Body of pancreas (tissue), 4 donors: ENCODE results near the gene MAGI3. TPM values are rescaled to one million over a fixed set of nuclear protein-coding genes. Genes with fewer than 3 reads are reported as not detected.
"Not testable (repeated sequence)": the region's sequence is repeated elsewhere in the genome, so short reads cannot be mapped to it uniquely, and the experiment has no call there.

Source experiments
- ATAC-seq: fragments of 150-250 bp; one replicate; pipeline ENCODE4 v1.9.1; 2016
- DNase-seq, 4 donors: peaks; one replicate each; pipeline ENCODE4 v3.0.0-alpha.2; 2019
- H3K27ac ChIP-seq, 4 donors: fragments of 200-600 bp; sonication (generic); 1 replicate in 3 of 4; 2 replicates in 1 of 4; pipeline versions ENCODE4 v1.5.1 to v1.6.1; 2016 to 2019; ENCODE audit warnings: mild to moderate bottlenecking in 1 of 4, mixed read lengths in 1 of 4, moderate library complexity in 1 of 4
- H3K27me3 ChIP-seq, 2 donors: fragments of 200-600 bp; sonication (generic); one replicate each; pipeline ENCODE4 v1.6.0; 2016; ENCODE audit warnings: mild to moderate bottlenecking in 1 of 2
- H3K36me3 ChIP-seq, 2 donors: fragments of 200-600 bp; sonication (generic); replicated peaks in 1 of 2; 2 replicates each; pipeline ENCODE4 v1.5.1; 2016; ENCODE audit warnings: low read depth in 2 of 2; ENCODE audit not compliant: insufficient read depth in 1 of 2
- H3K4me1 ChIP-seq: fragments of 200-600 bp; sonication (generic); one replicate; pipeline ENCODE4 v1.6.0; 2016
- H3K4me3 ChIP-seq, 2 donors: fragments of 200-600 bp; sonication (generic); 1 replicate in 1 of 2; 2 replicates in 1 of 2; pipeline ENCODE4 v1.5.1; 2016 to 2019
- H3K9me3 ChIP-seq, 3 donors: fragments of 200-600 bp; sonication (generic); 1 replicate in 2 of 3; 2 replicates in 1 of 3; pipeline ENCODE4 v1.5.1; 2016
- CTCF ChIP-seq, 7 experiments: fragments of 450-650 bp in 4 of 7; fragments of 200-600 bp in 3 of 7; sonication (generic) in 3 of 7; IDR thresholded peaks; one replicate each; pipeline ENCODE4 v1.5.1; 2016 to 2019; ENCODE audit warnings: antibody characterized with exemption in 7 of 7
- POLR2A ChIP-seq, 3 donors: fragments of 450-650 bp; IDR thresholded peaks; one replicate each; pipeline ENCODE4 v1.6.1; 2016; ENCODE audit warnings: antibody characterized with exemption in 3 of 3, mild to moderate bottlenecking in 2 of 3
- WGBS, 2 donors: methylation state at CpG; one replicate each; pipeline ENCODE4 v1.1.5; 2017; 5-methylcytosine and 5-hydroxymethylcytosine counted together
- intact Hi-C: fragments of 100-400 bp; cut with DNase I; formaldehyde crosslinking; loops from one replicate; pipeline ENCODE4 v1.15.1; 2023
- total RNA-seq, 2 donors: library from RNA; depleted of rRNA; stranded (reverse); fragments of >200 nt; gene quantifications; one replicate each; pipeline ENCODE4 v1.1.0, GENCODE V29; 2016

Gene MAGI3
- total RNA-seq, 2 donors from 2014 or later, result 38.4 to 75.8 TPM

DNA sequence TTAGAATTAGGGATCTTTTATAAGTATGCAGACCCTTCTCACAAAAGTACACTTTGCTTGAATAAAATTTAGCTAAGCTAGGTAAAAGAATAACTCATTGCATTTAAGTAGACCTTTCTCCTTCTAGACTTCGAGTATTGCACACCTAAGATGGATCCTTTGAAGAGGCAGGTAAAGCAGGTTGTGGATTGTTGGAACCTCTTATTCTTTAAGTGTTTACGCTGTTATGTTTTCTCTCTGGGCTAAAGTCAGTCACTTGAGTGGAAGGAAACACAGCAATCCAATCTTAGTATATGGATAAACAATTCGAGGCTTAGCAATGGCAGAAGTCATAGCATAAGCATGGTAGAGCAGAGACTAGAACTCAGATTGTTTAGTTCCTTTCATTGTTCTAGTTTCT lies 11.4 kb downstream of the MAGI3 start:
- ATAC-seq, result no peak
- H3K4me3 ChIP-seq, result no peak overlapping the region
- DNase-seq, result no peak
- no peak overlapping the region for H3K27ac ChIP-seq
- no peaks in the 10 kb centered on the region for H3K9me3 ChIP-seq
- intact Hi-C loops, result no loop called here
- 71 to 76% methylated on average over 3 of the region's 3 CpGs for WGBS, 2 donors
- TF ChIP-seq CTCF (IDR thresholded peaks at IDR 0.05) (no peak), POLR2A (IDR thresholded peaks at IDR 0.05) (no peak)
- peaks cover 73% of the 10 kb centered on the region for H3K4me1 ChIP-seq
- H3K36me3 ChIP-seq, result no peaks in the 10 kb centered on the region
- no peaks in the 10 kb centered on the region for H3K27me3 ChIP-seq

GRCh38 chr1:113403065-113403464 lies 12.8 kb downstream of the MAGI3 start:
- no peak for TF ChIP-seq POLR2A (IDR thresholded peaks at IDR 0.05)
- intact Hi-C loops, result no loop called here
- Histone ChIP-seq H3K27me3 (no peaks in the 10 kb centered on the region), H3K36me3 (no peaks in the 10 kb centered on the region), H3K4me3 (no peak overlapping the region), H3K27ac (no peak overlapping the region), H3K9me3 (no peaks in the 10 kb centered on the region), H3K4me1 (peaks cover 75% of the 10 kb centered on the region)
- WGBS, 2 donors, result 0 to 25% methylated on average over 1 of the region's 1 CpG
- DNase-seq, result no peak
- ATAC-seq, result no peak

DNA sequence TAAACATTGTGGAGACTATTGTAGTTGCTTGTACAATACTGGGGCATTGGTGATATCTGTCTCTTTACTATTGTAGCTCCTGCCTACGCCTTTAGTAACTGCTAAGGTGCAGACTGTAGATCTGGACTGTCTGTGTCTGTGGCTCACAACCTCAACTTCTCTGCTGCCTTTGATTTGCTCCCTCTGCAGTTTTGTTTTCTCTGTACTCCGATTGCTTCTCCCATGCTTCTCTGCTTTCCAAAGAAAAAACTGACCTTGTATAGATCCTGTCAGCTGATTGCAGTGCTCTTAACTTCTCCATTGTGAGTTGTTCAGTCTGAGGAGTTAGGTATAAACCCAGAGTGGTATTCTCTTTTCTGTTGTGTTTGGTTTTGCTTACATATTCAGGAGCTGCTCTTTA lies 15.3 kb downstream of the MAGI3 start:
- H3K4me1 ChIP-seq, result peaks cover 70% of the 10 kb centered on the region
- ATAC-seq (no peak), DNase-seq (no peak)
- TF ChIP-seq CTCF (IDR thresholded peaks at IDR 0.05) (no peak), POLR2A (IDR thresholded peaks at IDR 0.05) (no peak)
- no peaks in the 10 kb centered on the region for H3K36me3 ChIP-seq
- H3K9me3 ChIP-seq, result no peaks in the 10 kb centered on the region
- no peak overlapping the region for H3K4me3 ChIP-seq
- H3K27ac ChIP-seq, result no peak overlapping the region
- 36 to 46% methylated on average over 2 of the region's 2 CpGs for WGBS, 2 donors
- intact Hi-C loops, result no loop called here
- no peaks in the 10 kb centered on the region for H3K27me3 ChIP-seq

GRCh38 chr1:113406149-113406548 lies 15.8 kb downstream of the MAGI3 start:
- DNase-seq, H3K27me3 ChIP-seq, H3K4me3 ChIP-seq, H3K36me3 ChIP-seq, intact Hi-C loops, H3K27ac ChIP-seq, ATAC-seq, H3K9me3 ChIP-seq: not testable (repeated sequence)
- WGBS, 2 donors, result 67 to 80% methylated on average over 4 of the region's 4 CpGs
- peaks cover 70% of the 10 kb centered on the region for H3K4me1 ChIP-seq

GRCh38 chr1:113409363-113409762 lies 19.0 kb downstream of the MAGI3 start:
- no peak for DNase-seq
- peaks cover 47% of the 10 kb centered on the region for H3K4me1 ChIP-seq
- no peaks in the 10 kb centered on the region for H3K27me3 ChIP-seq
- no peaks in the 10 kb centered on the region for H3K36me3 ChIP-seq
- intact Hi-C loops, result no loop called here
- H3K9me3 ChIP-seq, result no peaks in the 10 kb centered on the region
- no peak overlapping the region for H3K4me3 ChIP-seq
- no peak for TF ChIP-seq POLR2A (IDR thresholded peaks at IDR 0.05)
- TF ChIP-seq CTCF (IDR thresholded peaks at IDR 0.05), result no peak
- no peak overlapping the region for H3K27ac ChIP-seq
- no peak for ATAC-seq

DNA sequence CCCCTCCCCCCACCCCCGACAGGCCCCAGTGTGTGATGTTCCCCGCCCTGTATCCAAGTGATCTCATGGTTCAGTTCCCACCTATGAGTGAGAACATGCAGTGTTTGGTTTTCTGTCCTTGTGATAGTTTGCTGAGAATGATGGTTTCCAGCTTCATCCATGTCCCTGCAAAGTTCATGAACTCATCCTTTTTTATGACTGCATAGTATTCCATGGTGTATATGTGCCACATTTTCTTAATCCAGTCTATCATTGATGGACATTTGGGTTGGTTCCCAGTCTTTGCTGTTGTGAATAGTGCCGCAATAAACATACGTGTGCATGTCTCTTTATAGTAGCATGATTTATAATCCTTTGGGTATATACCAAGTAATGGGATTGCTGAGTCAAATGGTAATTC lies 21.7 kb downstream of the MAGI3 start:
- H3K27ac ChIP-seq, H3K4me3 ChIP-seq, H3K36me3 ChIP-seq, intact Hi-C loops, H3K27me3 ChIP-seq, H3K9me3 ChIP-seq, ATAC-seq, DNase-seq: not testable (repeated sequence)
- 98 to 99% methylated on average over 4 of the region's 4 CpGs for WGBS, 2 donors
- peaks cover 30% of the 10 kb centered on the region for H3K4me1 ChIP-seq
